Panc1 (cell line): ENCODE measurements around the gene STEAP2. TPM values are rescaled to one million over a fixed set of nuclear protein-coding genes. Genes with fewer than 3 reads are reported as not detected.

Experiments used
- ATAC-seq: fragments of 200-7000 bp; cut with Tn5 transposase; 2 replicates; pipeline ENCODE4 v1.9.1; 2020; ENCODE audit warnings: mild to moderate bottlenecking, moderate library complexity
- BruUV-seq: library from RNA; stranded (reverse); fragments of 400-500 nt; replicated peaks from 2 replicates; lab custom pipeline; 2021; lab: Mats Ljungman, UMichigan
- CTCF ChIA-PET: fragments of 300-600 bp; sonication (Branson Sonifier 250); formaldehyde crosslinking; loops from one replicate; lab custom pipeline; 2022; ENCODE audit warnings: antibody characterized with exemption; lab: Charles Lee
- POLR2A ChIA-PET: fragments of 300-600 bp; sonication (Branson Sonifier 250); formaldehyde crosslinking; loops from one replicate; lab custom pipeline; 2022; ENCODE audit warnings: antibody characterized with exemption; lab: Charles Lee
- DNase-seq: peaks from one replicate; pipeline ENCODE4 v3.0.0-alpha.2; 2010; ENCODE audit warnings: low read depth, low spot score
- H3K27ac ChIP-seq: 2 replicates; pipeline ENCODE4 v1.5.1; 2011; ENCODE audit warnings: mild to moderate bottlenecking, low read length, inconsistent platforms
- H3K27me3 ChIP-seq: fragments of 200-500 bp; sonication (Bioruptor generic); 2 replicates; pipeline ENCODE4 v1.6.0; 2014; ENCODE audit warnings: low read length, inconsistent platforms; ENCODE audit not compliant: control insufficient read depth, insufficient read depth
- H3K36me3 ChIP-seq: fragments of 200-500 bp; sonication (Bioruptor generic); 2 replicates; pipeline ENCODE4 v1.5.1; 2014; ENCODE audit warnings: inconsistent platforms, mild to moderate bottlenecking, low read length, moderate library complexity; ENCODE audit not compliant: control insufficient read depth, insufficient read depth
- H3K4me1 ChIP-seq: 2 replicates; pipeline ENCODE4 v1.5.1; 2011; ENCODE audit warnings: inconsistent platforms, mild to moderate bottlenecking, low read length, moderate library complexity; ENCODE audit not compliant: control insufficient read depth, insufficient read depth
- H3K4me3 ChIP-seq, 2 experiments: 2 replicates each; pipeline ENCODE4 v1.5.1; 2011 to 2012; ENCODE audit warnings: low read depth in 2 of 2, low read length in 2 of 2, mild to moderate bottlenecking in 2 of 2, inconsistent platforms in 1 of 2, moderate library complexity in 1 of 2
- H3K9me3 ChIP-seq: fragments of 200-500 bp; sonication (Bioruptor generic); 2 replicates; pipeline ENCODE4 v1.5.1; 2014; ENCODE audit warnings: low read depth, mild to moderate bottlenecking, inconsistent platforms, low read length, moderate library complexity; ENCODE audit not compliant: control insufficient read depth, insufficient read depth
- CTCF ChIP-seq: fragments of 450-650 bp; IDR thresholded peaks from 2 replicates; pipeline ENCODE4 v1.5.1; 2017; ENCODE audit warnings: mild to moderate bottlenecking
- POLR2AphosphoS5 ChIP-seq: IDR thresholded peaks from 2 replicates; pipeline ENCODE4 v1.6.1; 2012; ENCODE audit warnings: mild to moderate bottlenecking, low read depth, low read length, moderate library complexity
- REST ChIP-seq, 2 experiments: IDR thresholded peaks; 2 replicates each; pipeline ENCODE4 v1.6.1; 2011 to 2012; ENCODE audit warnings: low read depth in 2 of 2, control low read depth in 1 of 2, low read length in 1 of 2, mild to moderate bottlenecking in 1 of 2, moderate library complexity in 1 of 2; ENCODE audit not compliant: insufficient read depth in 1 of 2
- SIN3A ChIP-seq: IDR thresholded peaks from 2 replicates; pipeline ENCODE4 v1.6.1; 2012; ENCODE audit warnings: low read depth, mild to moderate bottlenecking, low read length, moderate library complexity, borderline replicate concordance; ENCODE audit not compliant: insufficient read depth
- TCF7L2 ChIP-seq: IDR thresholded peaks from 2 replicates; pipeline ENCODE4 v1.6.1; 2011; ENCODE audit warnings: mild to moderate bottlenecking, low read depth, low read length, inconsistent platforms
- in situ Hi-C: cut with HindIII; loops from 2 replicates; pipeline ENCODE4 v1.10.0; 2016; ENCODE audit warnings: low sequenced_read_pairs, low pct_unique_long_range_greater_than_20kb
- intact Hi-C: fragments of 100-400 bp; cut with micrococcal nuclease; formaldehyde crosslinking; loops from one replicate; pipeline ENCODE4 v1.10.0; 2022; ENCODE audit not compliant: unreplicated experiment
- total RNA-seq: library from RNA; stranded (reverse); gene quantifications from one replicate; pipeline ENCODE4 v1.2.1, GENCODE V29; 2021; ENCODE audit not compliant: unreplicated experiment

The STEAP2 gene
- total RNA-seq, 1 experiment from 2014 or later = 4.1 TPM

- Histone ChIP-seq H3K4me1 (no peaks in the 10 kb centered on the region), H3K9me3 (no peaks in the 10 kb centered on the region), H3K27me3 (peaks cover 3% of the 10 kb centered on the region; the same call in 1 of the 2 replicates), H3K4me3 (no peak overlapping the region), H3K36me3 (no peaks in the 10 kb centered on the region), H3K27ac (no peak overlapping the region)
- in situ Hi-C loops (no loop called here), intact Hi-C loops (no loop called here)
- BruUV-seq = no TSS peak
- ChIA-PET POLR2A (no interaction called here), CTCF (no interaction called here)
- no peak for DNase-seq
- ATAC-seq = no peak
- no peak for TF ChIP-seq REST (IDR thresholded peaks at IDR 0.05; ENCODE audit: insufficient read depth in 1 of 2, low read depth in 2 of 2, low read length in 1 of 2)
- no peak for TF ChIP-seq TCF7L2
- TF ChIP-seq CTCF = no peak
- TF ChIP-seq POLR2AphosphoS5 = no peak
- TF ChIP-seq SIN3A = no peak
Measured at GRCh38 chr7:90267263-90267858, 55.8 kb downstream of the STEAP2 start.

GRCh38 chr7:90269163-90269562, 57.6 kb downstream of the STEAP2 start:
- ChIA-PET POLR2A (no interaction called here), CTCF (no interaction called here)
- intact Hi-C loops (no loop called here), in situ Hi-C loops (no loop called here)
- no peaks in the 10 kb centered on the region for H3K9me3 ChIP-seq
- TF ChIP-seq POLR2AphosphoS5 = no peak
- TF ChIP-seq SIN3A = no peak
- no peak for TF ChIP-seq TCF7L2
- no peak for TF ChIP-seq CTCF
- no peak for TF ChIP-seq REST (IDR thresholded peaks at IDR 0.05; ENCODE audit: insufficient read depth in 1 of 2, low read depth in 2 of 2, low read length in 1 of 2)
- H3K4me1 ChIP-seq = no peaks in the 10 kb centered on the region
- no peaks in the 10 kb centered on the region for H3K36me3 ChIP-seq
- peaks cover 3% of the 10 kb centered on the region; the same call in 1 of the 2 replicates for H3K27me3 ChIP-seq
- no peak overlapping the region for H3K27ac ChIP-seq
- no peak overlapping the region for H3K4me3 ChIP-seq
- DNase-seq (no peak), ATAC-seq (no peak)
- BruUV-seq = no TSS peak
